Endothelial cell of umbilical vein (primary cell): ENCODE results near the gene IRGM.

Experiments
- EZH2 ChIP-seq: IDR thresholded peaks from 2 replicates; pipeline ENCODE4 v1.6.1; 2012; ENCODE audit warnings: borderline replicate concordance, low read depth, mild to moderate bottlenecking, moderate library complexity, low read length, inconsistent platforms; ENCODE audit not compliant: severe bottlenecking
- GATA2 ChIP-seq: IDR thresholded peaks from 2 replicates; pipeline ENCODE4 v1.7.0; 2011; ENCODE audit warnings: low read depth, mild to moderate bottlenecking, moderate library complexity, mixed read lengths, low read length; ENCODE audit not compliant: insufficient read length, insufficient read depth
- POLR2A ChIP-seq: IDR thresholded peaks from 2 replicates; pipeline ENCODE4 v1.6.1; 2012; ENCODE audit warnings: low read depth, mild to moderate bottlenecking, control low read depth, low read length
- TF ChIP-seq, protein P1 (sequence below), 2 donors: IDR thresholded peaks; 1 replicate in 1 of 2; 2 replicates in 1 of 2; pipeline ENCODE4 v1.5.1; 2011; ENCODE audit warnings: low read length in 2 of 2, mild to moderate bottlenecking in 2 of 2, moderate library complexity in 2 of 2, control low read depth in 1 of 2, inconsistent platforms in 1 of 2, low read depth in 1 of 2; ENCODE audit not compliant: insufficient read depth in 1 of 2; ENCODE audit errors: extremely low read depth in 1 of 2

DNA sequence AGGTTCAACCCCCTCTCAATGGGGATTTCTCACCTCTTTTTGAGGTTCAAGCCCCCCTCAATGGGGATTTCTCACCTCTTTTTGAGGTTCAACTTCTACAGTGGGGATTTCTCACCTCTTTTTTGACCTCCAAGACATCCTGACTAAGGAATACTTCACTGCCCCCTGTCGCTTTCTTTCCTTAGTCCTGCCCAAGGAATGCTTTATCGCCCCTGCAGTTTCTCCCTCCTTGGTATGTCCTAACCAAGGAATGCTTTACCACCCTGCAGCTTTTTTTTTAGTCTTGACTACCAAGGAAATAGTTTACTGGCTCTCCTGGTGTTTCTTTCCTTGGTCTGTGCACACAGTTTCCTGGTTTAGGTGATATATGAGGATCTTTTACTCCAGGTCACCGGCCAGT, 9.6 kb upstream of the IRGM start:
- TF ChIP-seq, protein P1, sequence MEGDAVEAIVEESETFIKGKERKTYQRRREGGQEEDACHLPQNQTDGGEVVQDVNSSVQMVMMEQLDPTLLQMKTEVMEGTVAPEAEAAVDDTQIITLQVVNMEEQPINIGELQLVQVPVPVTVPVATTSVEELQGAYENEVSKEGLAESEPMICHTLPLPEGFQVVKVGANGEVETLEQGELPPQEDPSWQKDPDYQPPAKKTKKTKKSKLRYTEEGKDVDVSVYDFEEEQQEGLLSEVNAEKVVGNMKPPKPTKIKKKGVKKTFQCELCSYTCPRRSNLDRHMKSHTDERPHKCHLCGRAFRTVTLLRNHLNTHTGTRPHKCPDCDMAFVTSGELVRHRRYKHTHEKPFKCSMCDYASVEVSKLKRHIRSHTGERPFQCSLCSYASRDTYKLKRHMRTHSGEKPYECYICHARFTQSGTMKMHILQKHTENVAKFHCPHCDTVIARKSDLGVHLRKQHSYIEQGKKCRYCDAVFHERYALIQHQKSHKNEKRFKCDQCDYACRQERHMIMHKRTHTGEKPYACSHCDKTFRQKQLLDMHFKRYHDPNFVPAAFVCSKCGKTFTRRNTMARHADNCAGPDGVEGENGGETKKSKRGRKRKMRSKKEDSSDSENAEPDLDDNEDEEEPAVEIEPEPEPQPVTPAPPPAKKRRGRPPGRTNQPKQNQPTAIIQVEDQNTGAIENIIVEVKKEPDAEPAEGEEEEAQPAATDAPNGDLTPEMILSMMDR (IDR thresholded peaks at IDR 0.05; ENCODE audit: extremely low read depth in 1 of 2, insufficient read depth in 1 of 2, low read depth in 1 of 2, low read length in 2 of 2): no peak
- no peak for TF ChIP-seq EZH2
- no peak for TF ChIP-seq GATA2
- no peak for TF ChIP-seq POLR2A
